GM12865 (cell line): Measurements from ENCODE around the gene KLHL29.

Experiments used
- DNase-seq: peaks from one replicate; pipeline ENCODE4 v3.0.0; 2010; ENCODE audit warnings: low read depth
- H3K4me3 ChIP-seq: 2 replicates; pipeline ENCODE4 v1.5.1; 2011; ENCODE audit warnings: mild to moderate bottlenecking, low read depth, low read length, control low read depth
- TF ChIP-seq, protein P1 (sequence below): IDR thresholded peaks from 2 replicates; pipeline ENCODE4 v1.5.1; 2011; ENCODE audit warnings: low read length, control low read depth, low read depth, inconsistent platforms; ENCODE audit not compliant: insufficient read depth; ENCODE audit errors: missing control alignments

KLHL29 gene

DNA sequence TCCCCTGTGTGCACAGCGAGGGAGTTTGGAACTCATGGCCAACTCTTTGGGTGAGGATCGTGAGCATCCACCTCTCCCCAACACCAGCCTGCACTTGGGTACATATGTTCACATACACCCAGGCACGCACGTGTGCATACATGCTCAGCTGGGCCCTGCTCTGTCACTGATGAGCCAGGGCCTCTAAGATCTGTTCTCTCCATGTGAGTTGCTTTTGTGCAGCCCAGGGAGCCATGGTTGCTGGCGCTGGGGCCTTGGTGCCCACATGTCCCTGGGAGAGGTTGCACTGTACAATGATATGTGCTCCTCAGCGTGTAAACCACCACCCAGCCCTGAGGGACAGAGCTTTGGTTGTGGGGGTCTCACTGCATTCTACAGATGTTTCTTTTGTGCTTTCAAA lies 44.1 kb downstream of the KLHL29 start:
- H3K4me3 ChIP-seq: no peak overlapping the region
- DNase-seq: no peak
- TF ChIP-seq, protein P1, sequence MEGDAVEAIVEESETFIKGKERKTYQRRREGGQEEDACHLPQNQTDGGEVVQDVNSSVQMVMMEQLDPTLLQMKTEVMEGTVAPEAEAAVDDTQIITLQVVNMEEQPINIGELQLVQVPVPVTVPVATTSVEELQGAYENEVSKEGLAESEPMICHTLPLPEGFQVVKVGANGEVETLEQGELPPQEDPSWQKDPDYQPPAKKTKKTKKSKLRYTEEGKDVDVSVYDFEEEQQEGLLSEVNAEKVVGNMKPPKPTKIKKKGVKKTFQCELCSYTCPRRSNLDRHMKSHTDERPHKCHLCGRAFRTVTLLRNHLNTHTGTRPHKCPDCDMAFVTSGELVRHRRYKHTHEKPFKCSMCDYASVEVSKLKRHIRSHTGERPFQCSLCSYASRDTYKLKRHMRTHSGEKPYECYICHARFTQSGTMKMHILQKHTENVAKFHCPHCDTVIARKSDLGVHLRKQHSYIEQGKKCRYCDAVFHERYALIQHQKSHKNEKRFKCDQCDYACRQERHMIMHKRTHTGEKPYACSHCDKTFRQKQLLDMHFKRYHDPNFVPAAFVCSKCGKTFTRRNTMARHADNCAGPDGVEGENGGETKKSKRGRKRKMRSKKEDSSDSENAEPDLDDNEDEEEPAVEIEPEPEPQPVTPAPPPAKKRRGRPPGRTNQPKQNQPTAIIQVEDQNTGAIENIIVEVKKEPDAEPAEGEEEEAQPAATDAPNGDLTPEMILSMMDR: no peak

DNA sequence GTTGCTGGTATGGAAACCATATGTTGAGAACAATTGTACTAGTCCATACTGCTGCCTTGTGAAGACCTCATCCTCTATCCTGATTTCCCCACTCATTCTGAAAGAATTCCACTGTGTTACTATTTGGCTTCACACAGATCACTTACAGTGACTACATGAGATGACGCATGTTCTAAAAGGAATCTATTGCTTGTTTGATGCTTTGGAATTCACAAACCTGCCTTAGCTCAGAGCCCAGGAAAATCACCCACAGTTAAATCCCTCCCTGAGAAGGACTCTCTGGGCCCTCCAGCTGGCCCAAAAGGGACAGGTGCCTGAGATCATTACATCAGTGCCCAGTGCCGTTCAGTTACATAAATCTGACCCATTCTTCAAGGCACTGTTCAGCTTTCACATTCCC lies 45.3 kb downstream of the KLHL29 start:
- DNase-seq: no peak
- TF ChIP-seq, protein P1: no peak

DNA sequence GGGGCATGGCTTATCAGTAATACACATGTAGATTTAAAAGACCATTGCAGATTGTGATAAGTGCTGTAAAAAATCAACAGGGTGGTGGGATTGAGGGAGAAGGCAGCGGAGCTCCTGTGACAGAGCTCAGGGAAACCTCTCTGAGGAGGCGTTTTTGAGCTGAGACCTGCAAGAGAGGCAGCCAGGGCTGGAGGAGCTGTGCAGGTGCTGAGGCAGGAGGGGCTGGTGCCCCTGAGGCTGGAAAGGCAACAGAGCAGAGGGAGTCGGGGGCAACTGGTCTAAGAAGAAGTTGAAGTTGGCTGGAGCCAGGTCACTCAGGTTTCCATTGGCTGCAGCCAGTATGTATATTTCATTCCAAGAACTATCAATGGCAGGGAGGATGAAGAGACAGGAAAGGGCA lies 47.6 kb downstream of the KLHL29 start:
- TF ChIP-seq, protein P1: no peak
- H3K4me3 ChIP-seq: no peak overlapping the region
- no peak for DNase-seq

More for the DNA sequence above, 45.3 kb downstream of the KLHL29 start:
- H3K4me3 ChIP-seq: no peak overlapping the region

DNA sequence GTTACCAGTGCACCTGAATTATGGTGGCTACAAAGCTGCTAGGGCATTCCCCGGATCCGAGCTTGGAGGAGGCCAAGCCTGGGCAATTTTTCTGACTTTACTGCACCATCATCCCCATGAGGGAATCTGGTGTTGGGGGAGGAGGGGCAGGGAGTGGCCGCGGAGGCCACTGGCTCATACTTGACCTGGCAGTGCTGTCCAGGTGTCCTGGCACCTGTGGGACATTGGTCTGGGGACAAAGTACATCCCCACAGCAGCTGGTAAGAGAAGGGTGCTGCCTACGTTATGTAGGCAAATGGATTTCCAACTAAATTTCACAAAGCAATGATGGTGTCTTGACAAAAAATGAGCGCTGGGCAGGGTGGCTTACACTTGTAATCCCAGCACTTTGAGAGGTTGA lies 48.3 kb downstream of the KLHL29 start:
- no peak overlapping the region for H3K4me3 ChIP-seq
- no peak for DNase-seq
- TF ChIP-seq, protein P1: no peak

DNA sequence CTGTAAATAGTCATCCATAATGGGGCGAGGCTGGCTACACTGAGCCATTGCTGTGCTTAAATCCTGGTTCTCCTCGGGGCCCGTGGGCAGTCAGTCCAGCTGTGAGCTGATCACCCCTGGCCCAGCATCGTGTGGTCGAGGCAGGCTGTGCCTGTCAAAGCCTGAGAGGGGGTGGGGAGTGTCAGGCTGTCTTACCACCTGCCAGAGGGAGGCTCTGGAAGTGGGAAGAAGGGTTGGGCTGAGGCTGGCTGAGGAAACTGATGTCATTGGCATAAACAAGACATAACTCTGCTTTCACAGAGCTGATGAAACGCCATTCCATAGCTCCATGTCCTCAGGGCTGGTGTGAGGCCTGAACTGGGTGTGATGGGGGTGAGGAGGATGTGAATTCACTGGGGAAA lies 49.7 kb downstream of the KLHL29 start:
- H3K4me3 ChIP-seq: no peak overlapping the region
- TF ChIP-seq, protein P1: no peak
- DNase-seq: no peak

DNA sequence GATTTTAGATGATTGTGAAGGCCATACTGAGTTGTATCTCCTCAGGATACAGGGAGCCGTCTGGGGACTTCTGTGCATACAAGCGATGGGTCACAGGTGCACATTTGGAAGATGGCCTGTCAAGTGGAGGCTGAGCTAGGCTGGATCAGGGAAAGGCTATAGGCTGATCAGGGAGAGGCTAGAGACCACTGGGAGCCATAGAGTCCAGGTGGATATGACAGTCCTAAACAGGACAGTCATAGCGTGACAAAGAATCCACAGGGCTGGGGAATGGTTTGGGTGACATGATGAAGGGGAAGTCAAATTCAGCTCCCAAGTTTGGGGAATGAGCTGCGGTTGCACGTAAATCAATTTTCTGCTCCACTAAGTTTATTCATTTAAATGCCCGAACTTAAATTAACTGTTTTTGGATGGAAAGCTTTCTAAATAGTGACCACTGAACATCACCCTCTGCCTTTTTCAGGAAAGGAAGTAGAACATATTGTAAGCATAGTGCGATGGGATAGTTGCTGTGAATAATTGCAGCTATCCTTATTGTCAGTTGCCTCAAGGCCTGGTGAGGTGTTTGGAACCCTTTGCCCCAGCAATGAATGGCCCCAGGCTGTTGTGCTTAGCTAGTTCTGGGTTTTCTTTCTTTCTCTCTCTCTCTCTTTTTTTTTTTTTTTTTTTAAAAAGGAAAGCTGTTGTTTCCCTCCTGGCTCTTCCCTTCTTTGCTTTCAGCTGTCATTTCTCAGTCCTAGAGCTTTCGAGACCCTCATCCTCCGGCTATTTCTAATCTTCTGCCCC lies 50.5 kb downstream of the KLHL29 start:
- TF ChIP-seq, protein P1: no peak

More for the DNA sequence above, 50.5 kb downstream of the KLHL29 start:
- no peak for DNase-seq
- no peak overlapping the region for H3K4me3 ChIP-seq
